ENCODE measurements around the gene BEAN1.

- no peak for TF ChIP-seq CTCF (IDR thresholded peaks at IDR 0.05; ENCODE audit: low read depth, low read length, poor library complexity, severe bottlenecking)
- TF ChIP-seq EZH2phosphoT487 (IDR thresholded peaks at IDR 0.05; ENCODE audit: borderline replicate concordance, low read length): no peak
These were observed 28.9 kb downstream of the BEAN1 start for GRCh38 chr16:66455970-66456369.

Data from DOHH2 (cell line).